Measurements from ENCODE around the gene TTLL13.

- TF ChIP-seq CTCF (IDR thresholded peaks at IDR 0.05), result no peak
- no peak for TF ChIP-seq SIN3A (IDR thresholded peaks at IDR 0.05; ENCODE audit: borderline replicate concordance, insufficient read depth, low read depth, low read length)
- no peak for TF ChIP-seq REST (IDR thresholded peaks at IDR 0.05; ENCODE audit: insufficient read depth in 1 of 2, low read depth in 2 of 2, low read length in 1 of 2)
- no peak for TF ChIP-seq POLR2AphosphoS5 (IDR thresholded peaks at IDR 0.05; ENCODE audit: low read depth, low read length)
- TF ChIP-seq TCF7L2 (IDR thresholded peaks at IDR 0.05; ENCODE audit: low read depth, low read length), result no peak
Observed at GRCh38 chr15:90225047-90225446, 24.3 kb upstream of the TTLL13 start.
